Astrocyte (in vitro differentiated cells and primary cell): ENCODE measurements around the gene ATXN1. TPM values are rescaled to one million over a fixed set of nuclear protein-coding genes. Genes with fewer than 3 reads are reported as not detected.
"Not testable (repeated sequence)": the region's sequence is repeated elsewhere in the genome, so short reads cannot be mapped to it uniquely, and the experiment has no call there.

ENCODE experiments used
- DNase-seq: peaks from one replicate; pipeline ENCODE4 v3.0.0-alpha.2; 2010; ENCODE audit warnings: low read depth
- FAIRE-seq: peaks from 2 replicates; lab custom pipeline; 2011; peaks lifted over from hg19 to GRCh38; lab: Jason Lieb, UNC
- H2AFZ ChIP-seq: 2 replicates; pipeline ENCODE4 v1.6.0; 2012; ENCODE audit warnings: low read depth, low read length, inconsistent platforms
- H3K27ac ChIP-seq: 2 replicates; pipeline ENCODE4 v1.5.1; 2011; ENCODE audit warnings: low read depth, low read length, inconsistent platforms
- H3K27me3 ChIP-seq: 2 replicates; pipeline ENCODE4 v1.6.0; 2011; ENCODE audit warnings: low read length, inconsistent platforms; ENCODE audit not compliant: insufficient read depth
- H3K36me3 ChIP-seq: 2 replicates; pipeline ENCODE4 v1.5.1; 2011; ENCODE audit warnings: low read length, inconsistent platforms; ENCODE audit not compliant: insufficient read depth
- H3K4me1 ChIP-seq: 2 replicates; pipeline ENCODE4 v1.5.1; 2011; ENCODE audit warnings: low read length, inconsistent platforms; ENCODE audit not compliant: insufficient read depth
- H3K4me2 ChIP-seq: 2 replicates; pipeline ENCODE4 v1.6.0; 2012; ENCODE audit warnings: low read length, inconsistent platforms
- H3K4me3 ChIP-seq: 2 replicates; pipeline ENCODE4 v1.5.1; 2011; ENCODE audit warnings: low read depth, mild to moderate bottlenecking, low read length, inconsistent platforms; ENCODE audit not compliant: insufficient read depth
- H3K79me2 ChIP-seq: 2 replicates; pipeline ENCODE4 v1.6.0; 2012; ENCODE audit warnings: mild to moderate bottlenecking, low read length, inconsistent platforms; ENCODE audit not compliant: insufficient read depth
- H3K9ac ChIP-seq: 2 replicates; pipeline ENCODE4 v1.6.0; 2012; ENCODE audit warnings: mild to moderate bottlenecking, low read length, inconsistent platforms
- H3K9me3 ChIP-seq: 2 replicates; pipeline ENCODE4 v1.5.1; 2012; ENCODE audit warnings: low read depth, mild to moderate bottlenecking, low read length, inconsistent platforms; ENCODE audit not compliant: insufficient read depth
- H4K20me1 ChIP-seq: 2 replicates; pipeline ENCODE4 v1.6.0; 2012; ENCODE audit warnings: low read length, inconsistent platforms; ENCODE audit not compliant: insufficient read depth
- H3K27ac Mint-ChIP-seq: one replicate; pipeline ENCODE4 v1.8.0; 2021; ENCODE audit warnings: mild to moderate bottlenecking, mixed read lengths; ENCODE audit not compliant: unreplicated experiment
- H3K27me3 Mint-ChIP-seq: one replicate; pipeline ENCODE4 v1.8.0; 2021; ENCODE audit warnings: low read depth, mixed read lengths; ENCODE audit not compliant: unreplicated experiment
- H3K36me3 Mint-ChIP-seq: one replicate; pipeline ENCODE4 v1.8.0; 2021; ENCODE audit warnings: low read depth, mixed read lengths; ENCODE audit not compliant: unreplicated experiment
- H3K4me1 Mint-ChIP-seq: one replicate; pipeline ENCODE4 v1.8.0; 2021; ENCODE audit warnings: low read depth, mixed read lengths; ENCODE audit not compliant: unreplicated experiment
- H3K4me3 Mint-ChIP-seq: one replicate; pipeline ENCODE4 v1.8.0; 2021; ENCODE audit warnings: mild to moderate bottlenecking, moderate library complexity, mixed read lengths; ENCODE audit not compliant: unreplicated experiment
- H3K9me3 Mint-ChIP-seq: one replicate; pipeline ENCODE4 v1.8.0; 2021; ENCODE audit warnings: mild to moderate bottlenecking, mixed read lengths; ENCODE audit not compliant: unreplicated experiment
- EZH2 ChIP-seq: IDR thresholded peaks from 2 replicates; pipeline ENCODE4 v1.6.1; 2012; ENCODE audit warnings: mild to moderate bottlenecking, low read length, inconsistent platforms; ENCODE audit not compliant: insufficient read depth
- total RNA-seq: library from RNA; stranded (reverse); gene quantifications from 2 replicates; pipeline ENCODE4 v1.2.1, GENCODE V29; 2021
- TF ChIP-seq, protein P1 (sequence below): IDR thresholded peaks from 2 replicates; pipeline ENCODE4 v1.5.1; 2011; ENCODE audit warnings: low read depth, mild to moderate bottlenecking, inconsistent platforms, low read length, moderate library complexity; ENCODE audit not compliant: insufficient read depth

ATXN1 gene
- total RNA-seq, 1 donor from 2014 or later = 70.9 TPM

DNA sequence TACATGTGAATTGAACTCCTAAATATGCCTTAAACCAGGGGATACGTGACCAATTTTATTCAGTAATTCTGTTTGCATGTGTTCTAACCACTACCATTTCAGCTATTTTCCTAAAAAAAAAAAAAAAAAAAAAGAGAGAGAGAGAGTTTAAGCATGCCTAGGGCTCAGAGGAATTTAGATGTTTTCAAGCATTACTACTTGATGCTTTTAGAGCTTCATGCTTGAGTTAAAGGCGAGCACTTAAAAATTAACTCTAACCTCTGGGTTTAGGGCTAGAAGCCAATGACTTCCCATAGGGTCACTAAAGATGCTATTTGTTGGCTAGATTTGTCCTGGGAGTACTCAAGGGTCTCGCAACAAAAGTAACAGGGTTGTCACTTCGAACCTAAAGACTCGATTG is 217.7 kb downstream of the ATXN1 start:
- Histone ChIP-seq H3K27me3 (no peaks in the 10 kb centered on the region), H3K9ac (no peak overlapping the region), H3K4me3 (no peak overlapping the region), H3K27ac (no peak overlapping the region), H3K79me2 (no peaks in the 10 kb centered on the region), H3K4me1 (peaks cover 16% of the 10 kb centered on the region), H4K20me1 (peaks cover 18% of the 10 kb centered on the region), H3K36me3 (peaks cover 4% of the 10 kb centered on the region), H3K4me2 (no peak overlapping the region), H2AFZ (no peak overlapping the region), H3K9me3 (no peaks in the 10 kb centered on the region)
- no peak overlapping the region for H3K4me3 Mint-ChIP-seq
- H3K4me1 Mint-ChIP-seq = peaks cover 42% of the 10 kb centered on the region
- peak overlapping the region; percentile 50 for H3K27ac Mint-ChIP-seq
- H3K36me3 Mint-ChIP-seq = peaks cover 33% of the 10 kb centered on the region
- FAIRE-seq (no peak), DNase-seq (no peak)
- TF ChIP-seq, protein P1, sequence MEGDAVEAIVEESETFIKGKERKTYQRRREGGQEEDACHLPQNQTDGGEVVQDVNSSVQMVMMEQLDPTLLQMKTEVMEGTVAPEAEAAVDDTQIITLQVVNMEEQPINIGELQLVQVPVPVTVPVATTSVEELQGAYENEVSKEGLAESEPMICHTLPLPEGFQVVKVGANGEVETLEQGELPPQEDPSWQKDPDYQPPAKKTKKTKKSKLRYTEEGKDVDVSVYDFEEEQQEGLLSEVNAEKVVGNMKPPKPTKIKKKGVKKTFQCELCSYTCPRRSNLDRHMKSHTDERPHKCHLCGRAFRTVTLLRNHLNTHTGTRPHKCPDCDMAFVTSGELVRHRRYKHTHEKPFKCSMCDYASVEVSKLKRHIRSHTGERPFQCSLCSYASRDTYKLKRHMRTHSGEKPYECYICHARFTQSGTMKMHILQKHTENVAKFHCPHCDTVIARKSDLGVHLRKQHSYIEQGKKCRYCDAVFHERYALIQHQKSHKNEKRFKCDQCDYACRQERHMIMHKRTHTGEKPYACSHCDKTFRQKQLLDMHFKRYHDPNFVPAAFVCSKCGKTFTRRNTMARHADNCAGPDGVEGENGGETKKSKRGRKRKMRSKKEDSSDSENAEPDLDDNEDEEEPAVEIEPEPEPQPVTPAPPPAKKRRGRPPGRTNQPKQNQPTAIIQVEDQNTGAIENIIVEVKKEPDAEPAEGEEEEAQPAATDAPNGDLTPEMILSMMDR = no peak
- no peak for TF ChIP-seq EZH2
- no peaks in the 10 kb centered on the region for H3K9me3 Mint-ChIP-seq
- H3K27me3 Mint-ChIP-seq = no peaks in the 10 kb centered on the region

DNA sequence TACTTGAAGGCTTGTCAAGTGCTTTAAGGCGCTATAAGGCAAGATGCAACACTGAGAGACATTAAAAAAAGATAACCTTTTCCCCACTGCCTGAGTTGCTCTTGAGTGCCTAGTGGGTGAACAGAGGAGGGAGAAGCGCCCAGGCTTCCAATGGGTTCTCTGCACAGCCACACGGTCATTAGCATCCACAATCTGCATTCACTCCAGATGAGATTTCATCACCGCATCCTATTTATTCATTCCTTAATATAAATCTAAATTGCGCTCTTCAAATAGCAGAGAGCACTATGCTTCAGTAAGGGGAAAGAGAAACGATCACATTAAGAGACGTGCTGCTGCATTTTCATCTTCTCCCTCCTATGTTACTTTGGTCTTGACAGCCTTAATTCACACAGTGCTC is 219.2 kb downstream of the ATXN1 start:
- H3K27me3 Mint-ChIP-seq = no peaks in the 10 kb centered on the region
- peaks cover 8% of the 10 kb centered on the region for H3K4me1 ChIP-seq
- DNase-seq = no peak
- peaks cover 4% of the 10 kb centered on the region for H3K36me3 ChIP-seq
- no peaks in the 10 kb centered on the region for H3K79me2 ChIP-seq
- no peaks in the 10 kb centered on the region for H3K9me3 Mint-ChIP-seq
- no peak for TF ChIP-seq EZH2
- TF ChIP-seq, protein P1 = no peak
- no peak overlapping the region for H2AFZ ChIP-seq
- no peak overlapping the region for H3K27ac Mint-ChIP-seq
- H3K9ac ChIP-seq = no peak overlapping the region
- H3K4me3 Mint-ChIP-seq = no peak overlapping the region
- no peak for FAIRE-seq
- H3K4me2 ChIP-seq = no peak overlapping the region
- H3K27me3 ChIP-seq = no peaks in the 10 kb centered on the region
- no peak overlapping the region for H3K27ac ChIP-seq
- no peaks in the 10 kb centered on the region for H3K9me3 ChIP-seq
- peaks cover 36% of the 10 kb centered on the region for H3K4me1 Mint-ChIP-seq
- no peak overlapping the region for H3K4me3 ChIP-seq
- H3K36me3 Mint-ChIP-seq = peaks cover 33% of the 10 kb centered on the region
- peaks cover 13% of the 10 kb centered on the region for H4K20me1 ChIP-seq

DNA sequence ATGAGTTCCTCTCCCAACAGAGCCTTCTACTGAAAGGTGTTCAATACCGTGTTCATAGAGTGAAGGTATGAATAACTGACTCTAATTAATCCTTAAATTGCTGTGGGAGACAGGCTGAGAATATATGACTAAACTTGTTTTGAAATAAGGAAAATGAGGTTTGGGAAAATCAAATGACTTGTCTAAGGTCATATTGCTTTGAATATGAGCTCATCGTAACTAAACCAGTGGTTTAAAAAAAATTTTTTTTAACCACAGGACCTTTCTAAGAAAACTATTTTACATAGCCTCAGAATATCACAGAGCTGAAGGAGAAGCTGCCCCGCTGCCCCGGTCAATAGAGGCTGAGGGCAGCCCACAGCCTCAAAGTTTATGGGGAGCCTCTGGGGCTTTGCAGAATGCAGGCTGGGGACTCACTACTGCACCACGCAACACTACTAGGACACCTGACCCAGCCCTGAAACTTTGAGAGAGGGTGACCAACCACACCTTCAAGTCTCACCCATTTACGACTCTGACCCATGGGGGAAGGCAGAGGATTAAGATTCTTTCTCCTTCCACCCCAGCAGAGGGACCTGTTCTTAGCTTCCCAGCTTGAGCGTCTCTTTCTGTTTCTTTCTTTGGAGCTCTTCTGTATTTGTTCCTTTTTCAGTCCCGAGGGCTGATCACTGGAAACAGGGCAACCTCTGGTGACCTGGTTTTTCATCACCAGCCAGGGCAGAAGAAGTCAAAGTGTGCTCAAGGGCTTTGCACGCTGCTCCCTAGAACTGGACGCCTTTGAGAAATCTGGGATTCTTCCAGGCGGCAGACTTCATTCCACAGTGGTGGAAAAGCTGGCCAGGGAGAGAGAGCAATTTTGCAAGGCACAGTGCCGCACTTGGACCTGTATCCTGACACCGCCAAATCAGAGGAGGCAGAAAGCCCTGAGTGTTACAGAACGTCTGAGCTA is 220.2 kb downstream of the ATXN1 start:
- H3K4me1 Mint-ChIP-seq = peaks cover 36% of the 10 kb centered on the region
- no peak overlapping the region for H3K27ac ChIP-seq
- H3K9ac ChIP-seq = no peak overlapping the region
- H2AFZ ChIP-seq = no peak overlapping the region
- no peak overlapping the region for H3K4me3 Mint-ChIP-seq
- TF ChIP-seq EZH2 = no peak
- TF ChIP-seq, protein P1 = no peak
- H3K79me2 ChIP-seq = no peaks in the 10 kb centered on the region
- FAIRE-seq (no peak), DNase-seq (no peak)
- no peaks in the 10 kb centered on the region for H3K9me3 Mint-ChIP-seq
- H3K27ac Mint-ChIP-seq = no peak overlapping the region
- peaks cover 13% of the 10 kb centered on the region for H4K20me1 ChIP-seq
- H3K27me3 ChIP-seq = no peaks in the 10 kb centered on the region
- H3K4me1 ChIP-seq = peaks cover 8% of the 10 kb centered on the region
- no peak overlapping the region for H3K4me2 ChIP-seq
- H3K36me3 ChIP-seq = peaks cover 4% of the 10 kb centered on the region
- no peaks in the 10 kb centered on the region for H3K9me3 ChIP-seq
- H3K27me3 Mint-ChIP-seq = no peaks in the 10 kb centered on the region
- H3K4me3 ChIP-seq = no peak overlapping the region
- H3K36me3 Mint-ChIP-seq = peaks cover 30% of the 10 kb centered on the region

DNA sequence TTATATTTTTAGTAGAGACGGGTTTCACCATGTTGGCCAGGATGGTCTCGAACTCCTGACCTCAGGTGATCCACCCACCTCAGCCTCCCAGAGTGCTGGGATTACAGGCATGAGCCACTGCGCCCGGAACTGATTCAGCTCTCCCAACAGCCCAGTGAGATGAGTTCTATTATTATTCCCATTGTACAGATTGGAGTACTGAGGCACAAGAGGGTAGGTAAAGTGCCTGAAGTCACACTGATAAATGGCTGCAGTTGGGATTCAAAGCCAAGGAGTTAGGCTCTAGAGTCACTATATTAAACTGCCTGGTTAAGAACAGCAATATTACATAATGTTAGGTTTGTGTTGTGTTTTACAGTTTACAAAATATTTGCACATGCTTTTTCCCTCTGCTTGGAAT is 220.9 kb downstream of the ATXN1 start:
- H3K27me3 ChIP-seq, H3K9ac ChIP-seq, H3K27ac ChIP-seq, H3K36me3 ChIP-seq, H3K9me3 ChIP-seq, H3K9me3 Mint-ChIP-seq, H3K27me3 Mint-ChIP-seq, DNase-seq, H3K4me3 Mint-ChIP-seq, H3K79me2 ChIP-seq, H3K4me3 ChIP-seq, H3K4me1 ChIP-seq, H3K4me2 ChIP-seq, H4K20me1 ChIP-seq, FAIRE-seq, H2AFZ ChIP-seq: not testable (repeated sequence)
- H3K27ac Mint-ChIP-seq = peak overlapping the region; percentile 26
- H3K36me3 Mint-ChIP-seq = peaks cover 27% of the 10 kb centered on the region
- H3K4me1 Mint-ChIP-seq = peaks cover 36% of the 10 kb centered on the region
